Activated CD4-positive, alpha-beta T cell treated with anti-CD3 and anti-CD28 coated beads, Interleukin-2, amount 10 ng/mL, durations not matched to agents 7 days and 5 days (primary cell): ENCODE measurements around the gene TRMT1. TPM values are rescaled to one million over a fixed set of nuclear protein-coding genes. Genes with fewer than 3 reads are reported as not detected.

Experiments used
- CTCF ChIA-PET: fragments of 350-600 bp; sonication (Branson Sonifier 250); formaldehyde crosslinking; loops from one replicate; lab custom pipeline; 2021; ENCODE audit warnings: antibody characterized with exemption; lab: Charles Lee
- POLR2A ChIA-PET: fragments of 350-600 bp; sonication (Branson Sonifier 250); formaldehyde crosslinking; loops from one replicate; lab custom pipeline; 2021; ENCODE audit warnings: antibody characterized with exemption; lab: Charles Lee
- DNase-seq: peaks from one replicate; pipeline ENCODE4 v3.0.0-alpha.2; 2020
- H3K27ac Mint-ChIP-seq: one replicate; pipeline ENCODE4 v1.8.0; 2021; ENCODE audit warnings: mild to moderate bottlenecking, moderate library complexity, mixed read lengths
- H3K27me3 Mint-ChIP-seq: one replicate; pipeline ENCODE4 v1.8.0; 2021; ENCODE audit warnings: mixed read lengths
- H3K36me3 Mint-ChIP-seq: one replicate; pipeline ENCODE4 v1.8.0; 2021; ENCODE audit warnings: low read depth, mixed read lengths
- H3K4me1 Mint-ChIP-seq: one replicate; pipeline ENCODE4 v1.8.0; 2021; ENCODE audit warnings: mixed read lengths
- H3K4me3 Mint-ChIP-seq: one replicate; pipeline ENCODE4 v1.8.0; 2021; ENCODE audit warnings: mild to moderate bottlenecking, moderate library complexity, mixed read lengths
- H3K9me3 Mint-ChIP-seq: one replicate; pipeline ENCODE4 v1.8.0; 2021; ENCODE audit warnings: mixed read lengths
- total RNA-seq, 2 experiments: library from RNA; stranded (reverse); gene quantifications; one replicate each; pipeline ENCODE4 v1.2.3, GENCODE V29; 2021

Gene TRMT1
- total RNA-seq, 2 experiments from 2014 or later: 44.7 to 58.3 TPM

- ChIA-PET POLR2A (no interaction called here), CTCF (interaction anchor here (1.0 to 1.7 kb wide), 3 partner anchors 14 to 165 kb away, joined by 3 to 4 read pairs (median 3); partner anchors contain the start of gene GCDH)
- no peak for DNase-seq
- Mint-ChIP-seq H3K4me3 (no peak overlapping the region), H3K36me3 (no peaks in the 10 kb centered on the region), H3K9me3 (no peaks in the 10 kb centered on the region), H3K27ac (no peak overlapping the region), H3K4me1 (peaks cover 12% of the 10 kb centered on the region), H3K27me3 (peaks cover 10% of the 10 kb centered on the region)
These were observed 60.4 kb downstream of the TRMT1 start for GRCh38 chr19:13056052-13056660.

GRCh38 chr19:13055213-13056051 lies 61.1 kb downstream of the TRMT1 start:
- Mint-ChIP-seq H3K27me3 (peaks cover 5% of the 10 kb centered on the region), H3K27ac (no peak overlapping the region), H3K9me3 (no peaks in the 10 kb centered on the region), H3K4me3 (no peak overlapping the region), H3K36me3 (no peaks in the 10 kb centered on the region), H3K4me1 (peaks cover 7% of the 10 kb centered on the region)
- no peak for DNase-seq
- ChIA-PET POLR2A (no interaction called here), CTCF (interaction anchor here (0.5 to 2.7 kb wide), 3 partner anchors 90 to 164 kb away, joined by 3 to 9 read pairs (median 3); partner anchors contain the start of gene GCDH)

Other genes starting within 250 kb of the TRMT1 start
- gene DNASE2, start 235.3 kb downstream of the TRMT1 start, total RNA-seq: 10 to 100 TPM; 28.8 to 30.0 TPM
- gene KLF1, start 229.5 kb downstream of the TRMT1 start, total RNA-seq: under 1 TPM in 1 of 2 experiments, not detected in 1; 0.20 TPM
- 10 to 100 TPM; 35.4 to 41.7 TPM for gene GCDH, start 225.6 kb downstream of the TRMT1 start, total RNA-seq
- gene SYCE2, start 197.4 kb downstream of the TRMT1 start, total RNA-seq: 1 to 10 TPM; 3.2 to 4.5 TPM
- 10 to 100 TPM; 85.7 to 90.6 TPM for gene FARSA, start 183.0 kb downstream of the TRMT1 start, total RNA-seq
- gene CALR, start 178.1 kb downstream of the TRMT1 start, total RNA-seq: 100 to 1,000 TPM; 726 to 779 TPM
- 100 to 1,000 TPM; 120 to 131 TPM for gene RAD23A, start 170.9 kb downstream of the TRMT1 start, total RNA-seq
- 10 to 100 TPM; 14.9 to 16.5 TPM for gene GADD45GIP1, start 159.5 kb downstream of the TRMT1 start, total RNA-seq
- gene DAND5, start 147.2 kb downstream of the TRMT1 start, total RNA-seq: under 1 TPM; 0.15 to 0.20 TPM
- gene NFIX, start 121.3 kb downstream of the TRMT1 start, total RNA-seq: 1 to 10 TPM; 1.2 to 1.5 TPM
- gene LYL1, start 13.9 kb downstream of the TRMT1 start, total RNA-seq: 1 to 10 TPM; 2.3 to 2.5 TPM
- 10 to 100 TPM; 57.8 to 63.8 TPM for gene NACC1, start 1.5 kb upstream of the TRMT1 start, total RNA-seq
- gene STX10, start 33.6 kb upstream of the TRMT1 start, total RNA-seq: 10 to 100 TPM; 62.3 to 65.0 TPM
- 100 to 1,000 TPM; 167 to 188 TPM for gene IER2, start 33.7 kb upstream of the TRMT1 start, total RNA-seq